Measurements from ENCODE around the gene CC2D2B. TPM values are rescaled to one million over a fixed set of nuclear protein-coding genes. Genes with fewer than 3 reads are reported as not detected.
"Not testable (repeated sequence)": the region's sequence is repeated elsewhere in the genome, so short reads cannot be mapped to it uniquely, and the experiment has no call there.

The CC2D2B gene
- polyA plus RNA-seq, 2 donors = 0.13 to 0.28 TPM

DNA sequence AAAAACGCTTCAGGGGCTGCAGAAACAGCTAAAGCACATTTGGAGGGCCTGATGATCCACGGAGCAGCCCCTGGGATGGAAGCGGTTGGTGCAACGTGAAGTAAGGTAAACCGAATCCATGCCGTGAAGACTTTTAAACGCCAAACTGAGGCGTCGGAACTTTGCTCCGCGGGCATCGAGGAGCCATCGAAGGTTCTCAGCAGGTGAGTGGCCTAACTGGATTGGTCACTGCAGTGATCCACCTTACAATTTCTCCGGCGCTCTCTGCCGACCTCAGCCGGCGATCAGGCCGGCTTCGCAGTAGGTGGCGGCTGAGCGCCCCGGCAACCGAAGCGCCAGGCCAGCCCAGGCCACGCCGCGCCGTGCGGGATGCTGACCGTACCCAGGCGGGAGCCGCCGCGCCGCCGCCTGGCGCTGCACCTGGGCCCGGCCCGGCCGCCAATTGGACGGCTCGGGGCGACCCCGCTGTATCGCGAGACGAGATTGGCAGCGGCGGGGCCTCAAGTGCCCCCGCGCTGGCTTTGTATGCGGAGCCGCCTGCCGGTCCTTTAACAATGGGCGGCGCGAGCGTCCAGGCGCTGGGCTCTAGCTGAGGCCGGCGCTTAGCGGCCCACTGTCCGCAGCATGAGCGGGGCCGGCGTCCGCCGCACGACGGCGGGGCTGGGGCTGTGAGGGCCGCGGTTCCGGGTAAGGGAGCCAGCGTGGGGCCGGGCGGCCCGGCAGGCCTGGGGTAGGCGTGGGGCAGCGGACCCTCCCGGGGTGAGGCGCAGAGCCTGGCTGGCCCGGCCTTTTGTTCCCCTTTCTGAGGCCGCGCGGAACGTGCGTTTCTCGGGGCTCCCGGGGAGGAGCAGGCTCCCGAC lies 135.5 kb downstream of the CC2D2B start, which contains the start of gene CCNJ:
TSS of gene CCNJ (plus strand) at position 551 of the 860 bp plus-strand sequence. CDS start 811 bp downstream, outside the sequence.
- no peaks in the 10 kb centered on the region for H3K4me1 ChIP-seq (ENCODE audit: control insufficient read depth in 2 of 2, insufficient read depth in 2 of 2, low read length in 1 of 2)
- no peaks in the 10 kb centered on the region for H3K27me3 ChIP-seq (ENCODE audit: control insufficient read depth in 1 of 2, insufficient read depth in 2 of 2, low read length in 2 of 2)
- H3K27ac ChIP-seq (ENCODE audit: low read depth in 2 of 2, low read length in 1 of 2) = peak within 1 kb of the TSS; percentile 83 to 84
- 3% methylated on average over 85 to 92 of the region's 92 CpGs for WGBS, 2 donors
- no peaks in the 10 kb centered on the region for H3K9me3 ChIP-seq (ENCODE audit: control insufficient read depth in 2 of 2, insufficient read depth in 1 of 2, low read depth in 1 of 2, low read length in 1 of 2)
- H3K36me3 ChIP-seq (ENCODE audit: control insufficient read depth in 2 of 2, insufficient read depth in 2 of 2, low read length in 1 of 2) = no peaks in the 10 kb centered on the region
- peak within 1 kb of the TSS; percentile 69 to 89 for H3K4me3 ChIP-seq (ENCODE audit: low read depth in 1 of 2, low read length in 2 of 2)

DNA sequence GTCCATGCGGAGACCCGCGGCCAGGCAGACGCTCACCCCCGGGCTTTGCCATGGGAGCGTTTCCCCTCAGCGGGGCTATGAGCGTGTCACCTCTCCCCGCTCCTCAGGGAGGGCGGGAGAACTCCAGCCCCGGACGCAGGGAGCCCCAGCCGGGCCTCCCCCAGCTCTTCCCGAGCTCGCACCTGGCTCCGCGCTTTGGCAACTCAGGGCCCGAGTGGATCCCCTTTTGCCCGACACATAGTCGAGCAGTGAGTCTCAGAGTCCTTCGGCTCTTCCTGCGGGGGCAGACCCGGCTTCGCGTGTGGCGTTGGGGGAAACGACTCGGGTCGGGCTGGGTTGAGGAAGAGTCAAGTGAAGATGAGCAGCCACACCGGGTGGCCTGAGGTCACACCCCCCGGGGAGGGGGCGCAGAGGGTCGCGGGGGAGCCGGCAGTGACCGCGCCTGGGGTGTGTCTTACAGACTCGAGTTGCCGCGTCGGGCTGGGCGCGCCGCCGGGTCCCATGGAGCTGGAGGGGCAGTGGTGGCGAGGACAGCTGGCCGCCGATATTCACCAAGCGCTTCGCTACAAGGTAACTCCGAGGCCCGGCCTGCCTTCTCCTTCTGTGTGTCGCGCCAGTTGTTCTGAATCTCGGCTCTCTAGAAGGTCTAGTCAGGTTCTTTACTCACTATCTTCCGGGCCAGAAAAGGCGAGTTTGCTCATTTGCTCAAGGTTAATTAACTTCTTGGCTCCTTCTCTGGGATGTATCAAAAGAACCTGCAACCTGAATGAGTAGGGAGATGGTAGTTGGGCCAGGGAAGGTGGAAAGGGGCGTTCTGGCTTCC lies 136.3 kb downstream of the CC2D2B start:
- no peaks in the 10 kb centered on the region for H3K9me3 ChIP-seq (ENCODE audit: control insufficient read depth in 2 of 2, insufficient read depth in 1 of 2, low read depth in 1 of 2, low read length in 1 of 2)
- 1% methylated on average over 56 to 58 of the region's 58 CpGs for WGBS, 2 donors
- no peaks in the 10 kb centered on the region for H3K27me3 ChIP-seq (ENCODE audit: control insufficient read depth in 1 of 2, insufficient read depth in 2 of 2, low read length in 2 of 2)
- peak overlapping the region; percentile 69 to 89 for H3K4me3 ChIP-seq (ENCODE audit: low read depth in 1 of 2, low read length in 2 of 2)
- H3K27ac ChIP-seq (ENCODE audit: low read depth in 2 of 2, low read length in 1 of 2) = peak overlapping the region; percentile 83 to 84
- H3K4me1 ChIP-seq (ENCODE audit: control insufficient read depth in 2 of 2, insufficient read depth in 2 of 2, low read length in 1 of 2) = no peaks in the 10 kb centered on the region
- H3K36me3 ChIP-seq (ENCODE audit: control insufficient read depth in 2 of 2, insufficient read depth in 2 of 2, low read length in 1 of 2) = no peaks in the 10 kb centered on the region

DNA sequence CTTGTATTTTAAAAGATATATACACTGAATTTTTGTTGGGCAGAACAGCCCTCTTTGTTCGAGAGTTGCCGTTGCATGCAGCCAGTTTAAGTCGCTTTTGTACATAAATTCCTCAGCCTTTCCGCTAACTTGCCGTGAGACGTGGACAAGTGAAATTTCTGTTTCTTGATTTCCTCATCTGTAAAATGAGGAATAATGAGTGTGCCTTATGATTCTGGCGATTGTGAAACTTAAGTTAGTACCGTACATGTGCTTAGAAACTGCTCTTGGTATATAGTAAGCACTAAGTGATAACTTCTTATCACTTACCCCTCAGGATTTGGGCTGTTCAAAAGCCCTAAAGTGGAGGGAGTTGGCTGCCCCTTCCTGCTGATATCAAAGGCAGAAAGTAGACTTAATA lies 137.0 kb downstream of the CC2D2B start:
- WGBS, 2 donors = 31 to 33% methylated on average over 8 of the region's 8 CpGs
- no peaks in the 10 kb centered on the region for H3K27me3 ChIP-seq (ENCODE audit: control insufficient read depth in 1 of 2, insufficient read depth in 2 of 2, low read length in 2 of 2)
- H3K36me3 ChIP-seq (ENCODE audit: control insufficient read depth in 2 of 2, insufficient read depth in 2 of 2, low read length in 1 of 2) = no peaks in the 10 kb centered on the region
- H3K4me3 ChIP-seq (ENCODE audit: low read depth in 1 of 2, low read length in 2 of 2) = peak overlapping the region in 1 of 2 donors; percentile 69
- H3K4me1 ChIP-seq (ENCODE audit: control insufficient read depth in 2 of 2, insufficient read depth in 2 of 2, low read length in 1 of 2) = no peaks in the 10 kb centered on the region
- H3K27ac ChIP-seq (ENCODE audit: low read depth in 2 of 2, low read length in 1 of 2) = peak overlapping the region in 1 of 2 donors; percentile 83
- H3K9me3 ChIP-seq (ENCODE audit: control insufficient read depth in 2 of 2, insufficient read depth in 1 of 2, low read depth in 1 of 2, low read length in 1 of 2) = no peaks in the 10 kb centered on the region

DNA sequence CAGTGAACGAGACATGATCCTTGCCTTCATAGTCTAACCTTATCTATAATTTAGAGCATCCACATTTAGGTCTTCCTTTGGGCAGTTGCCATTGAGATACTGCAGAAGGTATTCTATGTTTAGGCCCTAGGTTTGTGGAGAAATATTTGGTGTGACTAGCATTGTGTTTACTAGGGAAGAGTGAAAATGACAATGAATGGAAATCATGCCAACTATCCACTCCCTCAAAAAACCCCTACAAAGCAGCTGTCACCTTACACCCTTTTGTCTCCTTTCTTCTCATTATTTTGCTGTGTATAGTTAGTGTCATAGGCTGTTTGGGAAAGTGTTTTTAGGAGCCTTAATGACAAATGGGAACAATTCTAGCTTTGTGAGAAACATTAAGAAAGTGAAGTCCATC lies 138.8 kb downstream of the CC2D2B start:
- Histone ChIP-seq H3K36me3 (ENCODE audit: control insufficient read depth in 2 of 2, insufficient read depth in 2 of 2, low read length in 1 of 2) (no peaks in the 10 kb centered on the region), H3K4me3 (ENCODE audit: low read depth in 1 of 2, low read length in 2 of 2) (no peak overlapping the region), H3K27me3 (ENCODE audit: control insufficient read depth in 1 of 2, insufficient read depth in 2 of 2, low read length in 2 of 2) (no peaks in the 10 kb centered on the region), H3K27ac (ENCODE audit: low read depth in 2 of 2, low read length in 1 of 2) (no peak overlapping the region), H3K9me3 (ENCODE audit: control insufficient read depth in 2 of 2, insufficient read depth in 1 of 2, low read depth in 1 of 2, low read length in 1 of 2) (no peaks in the 10 kb centered on the region), H3K4me1 (ENCODE audit: control insufficient read depth in 2 of 2, insufficient read depth in 2 of 2, low read length in 1 of 2) (no peaks in the 10 kb centered on the region)
- 84 to 85% methylated on average over 1 of the region's 1 CpG for WGBS, 2 donors

DNA sequence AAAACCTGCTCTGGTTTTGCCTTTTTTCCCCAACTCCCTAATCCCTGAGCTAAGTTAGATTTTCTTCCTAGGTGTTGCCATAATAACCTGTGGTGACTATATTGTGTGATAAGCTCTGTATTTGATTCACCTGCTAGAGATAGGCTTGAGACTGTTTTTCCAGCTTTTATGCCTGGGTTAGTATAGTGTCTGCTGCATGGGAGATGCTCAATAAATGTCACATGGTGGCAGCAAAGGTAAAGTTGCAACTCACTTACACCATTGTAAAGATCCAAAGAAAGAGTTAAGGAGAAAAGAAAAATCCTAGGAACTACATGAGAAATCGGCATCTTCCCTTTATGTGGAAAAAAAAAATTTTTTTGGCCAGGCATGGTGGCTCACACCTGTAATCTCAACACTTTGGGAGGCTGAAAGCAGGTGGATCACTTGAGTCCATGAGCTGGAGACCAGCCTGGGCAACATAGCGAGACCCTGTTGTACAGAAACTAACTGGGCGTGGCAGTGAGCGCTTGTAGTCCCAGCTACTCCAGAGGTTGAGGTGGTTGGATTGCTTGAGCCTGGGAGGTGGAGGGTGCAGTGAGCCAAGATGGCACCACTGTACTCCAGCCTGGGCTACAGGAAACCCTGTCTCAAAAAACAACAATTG lies 139.4 kb downstream of the CC2D2B start:
- H3K9me3 ChIP-seq (ENCODE audit: control insufficient read depth in 2 of 2, insufficient read depth in 1 of 2, low read depth in 1 of 2, low read length in 1 of 2) = no peaks in the 10 kb centered on the region
- no peaks in the 10 kb centered on the region for H3K36me3 ChIP-seq (ENCODE audit: control insufficient read depth in 2 of 2, insufficient read depth in 2 of 2, low read length in 1 of 2)
- H3K4me3 ChIP-seq (ENCODE audit: low read depth in 1 of 2, low read length in 2 of 2) = no peak overlapping the region
- H3K27me3 ChIP-seq (ENCODE audit: control insufficient read depth in 1 of 2, insufficient read depth in 2 of 2, low read length in 2 of 2) = no peaks in the 10 kb centered on the region
- H3K4me1 ChIP-seq (ENCODE audit: control insufficient read depth in 2 of 2, insufficient read depth in 2 of 2, low read length in 1 of 2) = no peaks in the 10 kb centered on the region
- H3K27ac ChIP-seq (ENCODE audit: low read depth in 2 of 2, low read length in 1 of 2) = no peak overlapping the region
- WGBS, 2 donors = 94 to 95% methylated on average over 4 of the region's 4 CpGs

DNA sequence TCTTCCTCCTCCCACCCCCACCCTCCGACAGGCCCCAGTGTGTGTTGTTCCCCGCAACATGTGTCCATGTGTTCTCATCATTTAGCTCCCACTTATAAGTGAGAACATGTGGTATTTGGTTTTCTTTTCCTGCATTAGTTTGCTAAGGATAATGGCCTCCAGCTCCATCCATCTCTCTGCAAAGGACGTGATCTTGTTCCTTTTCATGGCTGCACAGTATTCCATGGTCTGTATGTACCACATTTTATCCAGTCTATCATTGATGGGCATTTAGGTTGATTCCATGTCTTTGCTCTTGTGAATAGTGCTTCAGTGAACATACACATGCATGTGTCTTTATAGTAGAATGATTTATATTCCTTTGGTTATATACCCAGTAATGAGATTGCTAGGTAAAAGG lies 140.2 kb downstream of the CC2D2B start:
- H3K4me3 ChIP-seq (ENCODE audit: low read depth in 1 of 2, low read length in 2 of 2); H3K9me3 ChIP-seq (ENCODE audit: control insufficient read depth in 2 of 2, insufficient read depth in 1 of 2, low read depth in 1 of 2, low read length in 1 of 2); H3K27me3 ChIP-seq (ENCODE audit: control insufficient read depth in 1 of 2, insufficient read depth in 2 of 2, low read length in 2 of 2); H3K4me1 ChIP-seq (ENCODE audit: control insufficient read depth in 2 of 2, insufficient read depth in 2 of 2, low read length in 1 of 2); H3K36me3 ChIP-seq (ENCODE audit: control insufficient read depth in 2 of 2, insufficient read depth in 2 of 2, low read length in 1 of 2); H3K27ac ChIP-seq (ENCODE audit: low read depth in 2 of 2, low read length in 1 of 2): not testable (repeated sequence)
- WGBS, 2 donors = 94 to 97% methylated on average over 3 of the region's 3 CpGs

DNA sequence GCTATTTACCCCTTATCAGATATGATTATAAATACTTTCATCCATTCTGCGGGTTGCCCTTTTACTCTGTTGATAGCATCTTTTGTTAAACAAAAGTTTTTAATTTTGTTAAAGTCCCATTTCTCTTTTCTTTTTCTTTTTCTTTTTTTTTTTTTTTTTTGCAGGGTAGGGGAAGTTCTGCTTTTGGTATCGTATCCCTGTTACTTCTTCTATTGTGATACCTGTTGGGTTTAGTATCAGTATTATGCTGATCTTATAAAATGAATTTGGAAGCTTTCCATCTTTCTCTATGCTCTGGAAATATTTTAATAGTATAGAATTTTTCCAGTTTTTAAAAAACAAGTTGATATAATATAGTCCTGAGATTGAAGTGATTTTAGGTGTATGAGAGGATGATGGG lies 141.6 kb downstream of the CC2D2B start:
- Histone ChIP-seq H3K27me3 (ENCODE audit: control insufficient read depth in 1 of 2, insufficient read depth in 2 of 2, low read length in 2 of 2) (no peaks in the 10 kb centered on the region), H3K36me3 (ENCODE audit: control insufficient read depth in 2 of 2, insufficient read depth in 2 of 2, low read length in 1 of 2) (no peaks in the 10 kb centered on the region), H3K9me3 (ENCODE audit: control insufficient read depth in 2 of 2, insufficient read depth in 1 of 2, low read depth in 1 of 2, low read length in 1 of 2) (no peaks in the 10 kb centered on the region), H3K27ac (ENCODE audit: low read depth in 2 of 2, low read length in 1 of 2) (no peak overlapping the region), H3K4me1 (ENCODE audit: control insufficient read depth in 2 of 2, insufficient read depth in 2 of 2, low read length in 1 of 2) (no peaks in the 10 kb centered on the region), H3K4me3 (ENCODE audit: low read depth in 1 of 2, low read length in 2 of 2) (no peak overlapping the region)
- WGBS, 2 donors = 87 to 93% methylated on average over 2 of the region's 2 CpGs

DNA sequence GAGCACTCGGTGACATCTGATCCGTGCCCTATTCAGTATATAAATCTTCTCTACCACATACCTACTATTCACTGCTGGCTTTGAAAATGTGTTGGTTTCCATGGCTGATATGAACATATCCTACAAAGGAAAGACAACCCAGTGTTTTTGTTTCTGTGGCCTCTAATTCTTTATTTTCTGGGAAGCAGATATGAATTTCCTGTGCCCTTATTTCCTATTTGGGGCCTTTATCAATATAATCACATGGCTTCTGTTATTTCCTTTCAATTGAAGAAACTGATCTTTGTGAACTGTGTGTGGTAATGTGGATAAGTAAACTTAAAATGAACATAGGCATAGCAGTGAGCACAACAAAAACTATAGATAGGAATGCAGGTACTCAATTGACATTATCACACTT lies 146.2 kb downstream of the CC2D2B start:
- Histone ChIP-seq H3K27ac (ENCODE audit: low read depth in 2 of 2, low read length in 1 of 2) (no peak overlapping the region), H3K36me3 (ENCODE audit: control insufficient read depth in 2 of 2, insufficient read depth in 2 of 2, low read length in 1 of 2) (peaks cover 8% of the 10 kb centered on the region in 2 donors)

DNA sequence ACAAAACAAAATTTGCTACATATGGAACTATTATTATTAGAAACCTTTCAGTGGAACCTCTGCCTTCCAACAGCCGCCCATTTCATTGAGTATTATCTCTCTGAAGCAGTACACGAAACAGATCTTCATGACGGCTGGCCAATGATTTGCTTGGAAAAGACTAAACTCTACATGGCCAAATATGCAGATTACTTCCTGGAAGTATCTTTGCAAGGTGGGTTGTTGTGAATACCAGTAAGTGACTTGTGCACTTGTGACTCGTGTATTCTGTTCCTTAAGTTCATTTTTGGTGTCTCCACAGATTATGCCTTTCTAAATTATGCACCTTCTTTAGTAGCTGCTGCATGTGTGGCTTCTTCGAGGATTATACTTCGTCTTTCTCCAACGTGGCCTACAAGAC lies 149.0 kb downstream of the CC2D2B start:
- Histone ChIP-seq H3K27me3 (ENCODE audit: control insufficient read depth in 1 of 2, insufficient read depth in 2 of 2, low read length in 2 of 2) (no peaks in the 10 kb centered on the region), H3K9me3 (ENCODE audit: control insufficient read depth in 2 of 2, insufficient read depth in 1 of 2, low read depth in 1 of 2, low read length in 1 of 2) (no peaks in the 10 kb centered on the region), H3K4me1 (ENCODE audit: control insufficient read depth in 2 of 2, insufficient read depth in 2 of 2, low read length in 1 of 2) (no peaks in the 10 kb centered on the region), H3K4me3 (ENCODE audit: low read depth in 1 of 2, low read length in 2 of 2) (no peak overlapping the region), H3K36me3 (ENCODE audit: control insufficient read depth in 2 of 2, insufficient read depth in 2 of 2, low read length in 1 of 2) (peaks cover 8% of the 10 kb centered on the region in 2 donors), H3K27ac (ENCODE audit: low read depth in 2 of 2, low read length in 1 of 2) (no peak overlapping the region)
- WGBS, 2 donors = 97% methylated on average over 7 of the region's 7 CpGs

More for the DNA sequence above, 146.2 kb downstream of the CC2D2B start:
- H3K27me3 ChIP-seq (ENCODE audit: control insufficient read depth in 1 of 2, insufficient read depth in 2 of 2, low read length in 2 of 2) = no peaks in the 10 kb centered on the region
- 86 to 92% methylated on average over 2 of the region's 2 CpGs for WGBS, 2 donors
- no peaks in the 10 kb centered on the region for H3K9me3 ChIP-seq (ENCODE audit: control insufficient read depth in 2 of 2, insufficient read depth in 1 of 2, low read depth in 1 of 2, low read length in 1 of 2)
- no peak overlapping the region for H3K4me3 ChIP-seq (ENCODE audit: low read depth in 1 of 2, low read length in 2 of 2)
- H3K4me1 ChIP-seq (ENCODE audit: control insufficient read depth in 2 of 2, insufficient read depth in 2 of 2, low read length in 1 of 2) = no peaks in the 10 kb centered on the region
